Endothelial cell of umbilical vein (primary cell): Measurements from ENCODE around the gene LMO7. TPM values are rescaled to one million over a fixed set of nuclear protein-coding genes. Genes with fewer than 3 reads are reported as not detected.

ENCODE experiments used
- BruUV-seq: library from RNA; stranded (reverse); fragments of 400-500 nt; replicated peaks from 2 replicates; lab custom pipeline; 2021; lab: Mats Ljungman, UMichigan
- CTCF ChIA-PET: fragments of 300-600, 350-600 bp; sonication (Branson Sonifier 250); formaldehyde crosslinking; loops from one replicate; lab custom pipeline; 2021; ENCODE audit warnings: antibody characterized with exemption, inconsistent platforms; lab: Charles Lee
- POLR2A ChIA-PET: fragments of 300-600, 350-600 bp; sonication (Branson Sonifier 250); formaldehyde crosslinking; loops from one replicate; lab custom pipeline; 2021; ENCODE audit warnings: antibody characterized with exemption, inconsistent platforms; lab: Charles Lee
- DNase-seq: peaks from one replicate; pipeline ENCODE4 v3.0.0-alpha.2; 2011; ENCODE audit warnings: low read depth, low spot score
- FAIRE-seq: peaks from 2 replicates; lab custom pipeline; 2011; peaks lifted over from hg19 to GRCh38; lab: Jason Lieb, UNC
- H2AFZ ChIP-seq: 2 replicates; pipeline ENCODE4 v1.6.0; 2012; ENCODE audit warnings: low read depth, low read length, control low read depth, inconsistent platforms
- H3K27ac ChIP-seq: 2 replicates; pipeline ENCODE4 v1.5.1; 2011; ENCODE audit warnings: low read depth, mild to moderate bottlenecking, control low read depth, low read length, moderate library complexity; ENCODE audit not compliant: insufficient read depth
- H3K27me3 ChIP-seq, 2 experiments: 2 replicates each; pipeline versions ENCODE4 v1.6.0 to v1.6.1; 2011; ENCODE audit warnings: low read length in 2 of 2, mixed read lengths in 1 of 2; ENCODE audit not compliant: control insufficient read depth in 2 of 2, insufficient read depth in 2 of 2
- H3K36me3 ChIP-seq, 2 experiments: 2 replicates in 1 of 2; 3 replicates in 1 of 2; pipeline ENCODE4 v1.5.1; 2011; ENCODE audit warnings: low read length in 2 of 2, mild to moderate bottlenecking in 1 of 2, moderate library complexity in 1 of 2; ENCODE audit not compliant: control insufficient read depth in 2 of 2, insufficient read depth in 2 of 2; ENCODE audit errors: extremely low read depth in 1 of 2
- H3K4me1 ChIP-seq: 3 replicates; pipeline ENCODE4 v1.5.1; 2011; ENCODE audit warnings: mild to moderate bottlenecking, low read length; ENCODE audit not compliant: control insufficient read depth, insufficient read depth; ENCODE audit errors: extremely low read depth
- H3K4me2 ChIP-seq: 2 replicates; pipeline ENCODE4 v1.6.1; 2011; ENCODE audit warnings: low read length, control low read depth, mixed read lengths; ENCODE audit not compliant: insufficient read depth
- H3K4me3 ChIP-seq, 3 experiments: fragments of 200-600 bp in 1 of 3; sonication (generic), shearing (Covaris generic) in 1 of 3; replicated peaks in 1 of 3; 2 replicates each; pipeline ENCODE4 v1.5.1; 2011 to 2016; ENCODE audit warnings: control low read depth in 3 of 3, low read length in 3 of 3, mild to moderate bottlenecking in 2 of 3, inconsistent platforms in 1 of 3, low read depth in 1 of 3, moderate library complexity in 1 of 3; ENCODE audit not compliant: insufficient read depth in 1 of 3
- H3K79me2 ChIP-seq: 2 replicates; pipeline ENCODE4 v1.6.0; 2012; ENCODE audit warnings: low read length, inconsistent platforms; ENCODE audit not compliant: control insufficient read depth, insufficient read depth
- H3K9ac ChIP-seq: replicated peaks from 2 replicates; pipeline ENCODE3; 2011; ENCODE audit warnings: low read length, control low read depth; ENCODE audit not compliant: insufficient read depth; ENCODE audit errors: extremely low read depth
- H3K9me1 ChIP-seq: replicated peaks from 3 replicates; pipeline ENCODE4 v1.6.0; 2011; ENCODE audit warnings: mild to moderate bottlenecking, low read length; ENCODE audit not compliant: control insufficient read depth, insufficient read depth; ENCODE audit errors: extremely low read depth
- H3K9me3 ChIP-seq: replicated peaks from 2 replicates; pipeline ENCODE4 v1.5.1; 2012; ENCODE audit warnings: low read length, inconsistent platforms; ENCODE audit not compliant: control insufficient read depth, insufficient read depth
- H4K20me1 ChIP-seq: replicated peaks from 2 replicates; pipeline ENCODE3; 2011; ENCODE audit warnings: mild to moderate bottlenecking, low read length; ENCODE audit not compliant: control insufficient read depth, insufficient read depth; ENCODE audit errors: extremely low read depth
- EZH2 ChIP-seq: IDR thresholded peaks from 2 replicates; pipeline ENCODE4 v1.6.1; 2012; ENCODE audit warnings: borderline replicate concordance, low read depth, mild to moderate bottlenecking, moderate library complexity, low read length, inconsistent platforms; ENCODE audit not compliant: severe bottlenecking
- FOS ChIP-seq: IDR thresholded peaks from 2 replicates; pipeline ENCODE4 v1.6.1; 2011; ENCODE audit warnings: mild to moderate bottlenecking, low read length, moderate library complexity, borderline replicate concordance; ENCODE audit not compliant: insufficient read depth
- GATA2 ChIP-seq: IDR thresholded peaks from 2 replicates; pipeline ENCODE4 v1.7.0; 2011; ENCODE audit warnings: low read depth, mild to moderate bottlenecking, moderate library complexity, mixed read lengths, low read length; ENCODE audit not compliant: insufficient read length, insufficient read depth
- JUN ChIP-seq: IDR thresholded peaks from 2 replicates; pipeline ENCODE4 v1.6.1; 2011; ENCODE audit warnings: borderline replicate concordance, low read depth; ENCODE audit not compliant: insufficient read length, insufficient read depth
- MYC ChIP-seq: IDR thresholded peaks from one replicate; pipeline ENCODE4 v1.6.1; 2011; ENCODE audit warnings: mild to moderate bottlenecking, low read depth, low read length
- POLR2A ChIP-seq: IDR thresholded peaks from 2 replicates; pipeline ENCODE4 v1.6.1; 2012; ENCODE audit warnings: low read depth, mild to moderate bottlenecking, control low read depth, low read length
- POLR2AphosphoS5 ChIP-seq: IDR thresholded peaks from 2 replicates; pipeline ENCODE4 v1.6.1; 2012; ENCODE audit warnings: low read depth, mild to moderate bottlenecking, control low read depth, low read length, moderate library complexity; ENCODE audit not compliant: insufficient read depth
- dilution Hi-C: fragments of 300-500 bp; cut with MboI; formaldehyde crosslinking; loops from one replicate; pipeline ENCODE4 v1.15.0; 2019; ENCODE audit warnings: low sequenced_read_pairs; ENCODE audit not compliant: extremely low pct_ligation_motif_present
- intact Hi-C: fragments of 100-400 bp; cut with micrococcal nuclease; formaldehyde crosslinking; loops from one replicate; pipeline ENCODE4 v1.10.0; 2022
- polyA plus RNA-seq, 4 experiments: library from polyadenylated mRNA; depleted of rRNA in 3 of 4; stranded (reverse) in 3 of 4; unstranded in 1 of 4; fragments of >200 nt; gene quantifications; 2 replicates each; pipeline versions ENCODE4 v1.2.1 to v1.2.3, GENCODE V29; 2011 to 2012; ENCODE audit warnings: missing spikeins in 1 of 4
- total RNA-seq: library from RNA; stranded (reverse); gene quantifications from 2 replicates; pipeline ENCODE4 v1.2.3, GENCODE V29; 2021
- TF ChIP-seq, protein P1 (sequence below): IDR thresholded peaks from 2 replicates; pipeline ENCODE4 v1.6.1; 2011; ENCODE audit not compliant: insufficient read depth, insufficient read length
- TF ChIP-seq, protein P2 (sequence below), 2 donors: IDR thresholded peaks; 1 replicate in 1 of 2; 2 replicates in 1 of 2; pipeline ENCODE4 v1.5.1; 2011; ENCODE audit warnings: low read length in 2 of 2, mild to moderate bottlenecking in 2 of 2, moderate library complexity in 2 of 2, control low read depth in 1 of 2, inconsistent platforms in 1 of 2, low read depth in 1 of 2; ENCODE audit not compliant: insufficient read depth in 1 of 2; ENCODE audit errors: extremely low read depth in 1 of 2

Gene LMO7
- total and polyA plus RNA-seq, 2 donors (not counting 3 experiments of a cell fraction or from before 2014, with no cell fraction given) = 10.5 to 21.1 TPM

- no peaks in the 10 kb centered on the region for H3K4me1 ChIP-seq
- H3K27ac ChIP-seq = no peak overlapping the region
- H3K4me2 ChIP-seq = no peak overlapping the region
- ChIA-PET POLR2A (no interaction called here), CTCF (no interaction called here)
- no peaks in the 10 kb centered on the region for H4K20me1 ChIP-seq
- H3K9me3 ChIP-seq = no peaks in the 10 kb centered on the region
- DNase-seq (no peak), FAIRE-seq (no peak)
- H3K9ac ChIP-seq = no peak overlapping the region
- H3K27me3 ChIP-seq = no peaks in the 10 kb centered on the region
- no TSS peak for BruUV-seq
- intact Hi-C loops = no loop called here
- TF ChIP-seq EZH2 = no peak
- TF ChIP-seq, protein P1, sequence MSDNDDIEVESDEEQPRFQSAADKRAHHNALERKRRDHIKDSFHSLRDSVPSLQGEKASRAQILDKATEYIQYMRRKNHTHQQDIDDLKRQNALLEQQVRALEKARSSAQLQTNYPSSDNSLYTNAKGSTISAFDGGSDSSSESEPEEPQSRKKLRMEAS = no peak
- no peak for TF ChIP-seq GATA2
- no peak for TF ChIP-seq POLR2A
- TF ChIP-seq MYC = no peak
- TF ChIP-seq JUN = no peak
- no peak for TF ChIP-seq POLR2AphosphoS5
- dilution Hi-C loops = no loop called here
- H3K9me1 ChIP-seq = no peaks in the 10 kb centered on the region
- no peak overlapping the region for H3K4me3 ChIP-seq
- no peaks in the 10 kb centered on the region for H3K36me3 ChIP-seq
- H3K79me2 ChIP-seq = peaks cover 4% of the 10 kb centered on the region
- no peak overlapping the region for H2AFZ ChIP-seq
Observed at GRCh38 chr13:75643182-75643581, 7.1 kb downstream of the LMO7 start.

- ChIA-PET POLR2A (no interaction called here), CTCF (interaction anchor here (2.0 kb wide), 1 partner anchor 23 kb away, joined by 4 read pairs; no protein-coding TSS in a partner anchor)
- FAIRE-seq (no peak), DNase-seq (no peak)
- dilution Hi-C loops = no loop called here
- no peak overlapping the region for H3K27ac ChIP-seq
- no peaks in the 10 kb centered on the region for H3K4me1 ChIP-seq
- no peaks in the 10 kb centered on the region for H4K20me1 ChIP-seq
- no peak overlapping the region for H3K4me2 ChIP-seq
- no TSS peak for BruUV-seq
- H3K36me3 ChIP-seq = no peaks in the 10 kb centered on the region
- H2AFZ ChIP-seq = no peak overlapping the region
- peaks cover 4% of the 10 kb centered on the region for H3K79me2 ChIP-seq
- H3K27me3 ChIP-seq = no peaks in the 10 kb centered on the region
- H3K9ac ChIP-seq = no peak overlapping the region
- TF ChIP-seq POLR2A (no peak), JUN (no peak), EZH2 (no peak), FOS (no peak), MYC (no peak), GATA2 (no peak), POLR2AphosphoS5 (no peak)
- TF ChIP-seq, protein P2, sequence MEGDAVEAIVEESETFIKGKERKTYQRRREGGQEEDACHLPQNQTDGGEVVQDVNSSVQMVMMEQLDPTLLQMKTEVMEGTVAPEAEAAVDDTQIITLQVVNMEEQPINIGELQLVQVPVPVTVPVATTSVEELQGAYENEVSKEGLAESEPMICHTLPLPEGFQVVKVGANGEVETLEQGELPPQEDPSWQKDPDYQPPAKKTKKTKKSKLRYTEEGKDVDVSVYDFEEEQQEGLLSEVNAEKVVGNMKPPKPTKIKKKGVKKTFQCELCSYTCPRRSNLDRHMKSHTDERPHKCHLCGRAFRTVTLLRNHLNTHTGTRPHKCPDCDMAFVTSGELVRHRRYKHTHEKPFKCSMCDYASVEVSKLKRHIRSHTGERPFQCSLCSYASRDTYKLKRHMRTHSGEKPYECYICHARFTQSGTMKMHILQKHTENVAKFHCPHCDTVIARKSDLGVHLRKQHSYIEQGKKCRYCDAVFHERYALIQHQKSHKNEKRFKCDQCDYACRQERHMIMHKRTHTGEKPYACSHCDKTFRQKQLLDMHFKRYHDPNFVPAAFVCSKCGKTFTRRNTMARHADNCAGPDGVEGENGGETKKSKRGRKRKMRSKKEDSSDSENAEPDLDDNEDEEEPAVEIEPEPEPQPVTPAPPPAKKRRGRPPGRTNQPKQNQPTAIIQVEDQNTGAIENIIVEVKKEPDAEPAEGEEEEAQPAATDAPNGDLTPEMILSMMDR (IDR thresholded peaks at IDR 0.05; ENCODE audit: extremely low read depth in 1 of 2, insufficient read depth in 1 of 2, low read depth in 1 of 2, low read length in 2 of 2) = no peak
- TF ChIP-seq, protein P1 = no peak
- H3K9me3 ChIP-seq = no peaks in the 10 kb centered on the region
- intact Hi-C loops = no loop called here
- H3K9me1 ChIP-seq = no peaks in the 10 kb centered on the region
- no peak overlapping the region for H3K4me3 ChIP-seq
Observed at GRCh38 chr13:75643693-75644092, 7.6 kb downstream of the LMO7 start.
